ENCODE results near the gene AATK.
A peak's percentile ranks its signal among the peaks of the same experiment; 100 is the strongest.

The AATK gene

GRCh38 chr17:81121841-81122733 is 43.9 kb downstream of the AATK start:
- no peak overlapping the region for H3K27ac ChIP-seq (replicated peaks)
- peaks cover 7% of the 10 kb centered on the region for H3K27me3 ChIP-seq (ENCODE audit: insufficient read depth, poor library complexity, severe bottlenecking)
- no peak overlapping the region for H3K4me3 ChIP-seq (replicated peaks; ENCODE audit: insufficient read depth, low read length)
- no peak for DNase-seq (ENCODE audit: low read depth in 1 of 2, low spot score in 1 of 2)
- no peak for TF ChIP-seq POLR2AphosphoS5 (IDR thresholded peaks at IDR 0.05; ENCODE audit: low read depth)

GRCh38 chr17:81120695-81121621 is 45.1 kb downstream of the AATK start:
- no peak for DNase-seq (ENCODE audit: low read depth in 1 of 2, low spot score in 1 of 2)
- Histone ChIP-seq H3K27me3 (ENCODE audit: insufficient read depth, poor library complexity, severe bottlenecking) (peaks cover 10% of the 10 kb centered on the region), H3K4me3 (replicated peaks; ENCODE audit: insufficient read depth, low read length) (no peak overlapping the region), H3K27ac (replicated peaks) (no peak overlapping the region)
- TF ChIP-seq SPI1 (IDR thresholded peaks at IDR 0.05; ENCODE audit: borderline replicate concordance, low read depth): no peak

GRCh38 chr17:81120149-81120484 is 45.9 kb downstream of the AATK start:
- H3K4me3 ChIP-seq (replicated peaks; ENCODE audit: insufficient read depth, low read length): no peak overlapping the region
- H3K27me3 ChIP-seq (ENCODE audit: insufficient read depth, poor library complexity, severe bottlenecking): peaks cover 10% of the 10 kb centered on the region
- TF ChIP-seq SPI1 (IDR thresholded peaks at IDR 0.05; ENCODE audit: borderline replicate concordance, low read depth) (no peak), REST (IDR thresholded peaks at IDR 0.05; ENCODE audit: insufficient replicate concordance, low read depth) (no peak), GABPA (IDR thresholded peaks at IDR 0.05; ENCODE audit: low read depth) (no peak), POLR2AphosphoS5 (IDR thresholded peaks at IDR 0.05; ENCODE audit: low read depth) (no peak)
- no peak for DNase-seq (ENCODE audit: low read depth in 1 of 2, low spot score in 1 of 2)
- no peak overlapping the region for H3K27ac ChIP-seq (replicated peaks)

- H3K27ac ChIP-seq (replicated peaks): no peak overlapping the region
- no peak for TF ChIP-seq REST (IDR thresholded peaks at IDR 0.05; ENCODE audit: insufficient replicate concordance, low read depth)
- TF ChIP-seq SPI1 (IDR thresholded peaks at IDR 0.05; ENCODE audit: borderline replicate concordance, low read depth): no peak
- no peak for TF ChIP-seq GABPA (IDR thresholded peaks at IDR 0.05; ENCODE audit: low read depth)
- no peak for TF ChIP-seq CTCF (IDR thresholded peaks at IDR 0.05; ENCODE audit: insufficient read depth, low read length)
- TF ChIP-seq POLR2AphosphoS5 (IDR thresholded peaks at IDR 0.05; ENCODE audit: low read depth): no peak
- peaks cover 10% of the 10 kb centered on the region for H3K27me3 ChIP-seq (ENCODE audit: insufficient read depth, poor library complexity, severe bottlenecking)
- peak; percentile 57 to 73 for DNase-seq (ENCODE audit: low read depth in 1 of 2, low spot score in 1 of 2)
- no peak overlapping the region; the same call in 1 of the 2 replicates for H3K4me3 ChIP-seq (replicated peaks; ENCODE audit: insufficient read depth, low read length)
Measured at GRCh38 chr17:81119223-81120148, 46.5 kb downstream of the AATK start.
